Prostate gland (tissue), 2 donors: ENCODE results near the gene ZNF526. TPM values are rescaled to one million over a fixed set of nuclear protein-coding genes. Genes with fewer than 3 reads are reported as not detected.

Source experiments
- DNase-seq: peaks from one replicate; pipeline ENCODE4 v3.0.0-alpha.2; 2019; ENCODE audit warnings: low spot score
- H3K27ac ChIP-seq, 2 donors: fragments of 200-600 bp; sonication (generic); 2 replicates each; pipeline ENCODE4 v1.5.1; 2017 to 2019
- H3K27me3 ChIP-seq: fragments of 200-600 bp; sonication (generic); replicated peaks from 2 replicates; pipeline ENCODE4 v1.5.1; 2019; ENCODE audit not compliant: insufficient read depth
- H3K36me3 ChIP-seq, 2 donors: fragments of 200-600 bp; sonication (generic); 1 replicate in 1 of 2; 2 replicates in 1 of 2; pipeline versions ENCODE4 v1.5.1 to v1.8.1; 2017 to 2019
- H3K4me1 ChIP-seq: fragments of 200-600 bp; sonication (generic); replicated peaks from 2 replicates; pipeline ENCODE4 v1.5.1; 2019
- H3K4me3 ChIP-seq, 2 donors: fragments of 200-600 bp; sonication (generic); 2 replicates each; pipeline ENCODE4 v1.5.1; 2017 to 2019
- H3K9me3 ChIP-seq: fragments of 200-600 bp; sonication (generic); 2 replicates; pipeline ENCODE4 v1.5.1; 2017
- POLR2A ChIP-seq: fragments of 450-650 bp; IDR thresholded peaks from one replicate; pipeline ENCODE4 v1.6.1; 2016; ENCODE audit warnings: antibody characterized with exemption, mild to moderate bottlenecking
- POLR2AphosphoS5 ChIP-seq: sonication (generic); formaldehyde crosslinking; IDR thresholded peaks from one replicate; pipeline ENCODE4 v1.6.1; 2017; ENCODE audit warnings: antibody characterized with exemption
- WGBS: methylation state at CpG from one replicate; pipeline ENCODE4 v1.1.5; 2018; 5-methylcytosine and 5-hydroxymethylcytosine counted together
- intact Hi-C: fragments of 100-400 bp; cut with DNase I; formaldehyde crosslinking; loops from one replicate; pipeline ENCODE4 v1.14.2; 2022
- total RNA-seq, 2 donors: library from RNA; depleted of rRNA; stranded (reverse); fragments of >200 nt; gene quantifications; one replicate each; pipeline ENCODE4 v1.1.0, GENCODE V29; 2016
- TF ChIP-seq, protein P1 (sequence below), 4 experiments: fragments of 200-600 bp in 2 of 4; fragments of 450-650 bp in 2 of 4; sonication (generic) in 2 of 4; IDR thresholded peaks; 1 replicate in 3 of 4; 2 replicates in 1 of 4; pipeline ENCODE4 v1.5.1; 2016 to 2019; ENCODE audit warnings: antibody characterized with exemption in 4 of 4, mild to moderate bottlenecking in 2 of 4, moderate library complexity in 2 of 4

The ZNF526 gene
- total RNA-seq, 2 donors from 2014 or later: 8.2 to 14.1 TPM

GRCh38 chr19:42268142-42268703 lies 48.1 kb downstream of the ZNF526 start:
- Histone ChIP-seq H3K4me1 (peaks cover 5% of the 10 kb centered on the region), H3K9me3 (no peaks in the 10 kb centered on the region), H3K27me3 (no peaks in the 10 kb centered on the region), H3K4me3 (peak overlapping the region; percentile 61 to 80), H3K27ac (peak overlapping the region; percentile 97 to 99), H3K36me3 (peaks cover 7 to 9% of the 10 kb centered on the region in 2 donors)
- intact Hi-C loops: loop anchor here (1.0 to 2.0 kb wide), 2 partner anchors 13 to 15 kb away; partner anchors contain the start of gene ERF
- peak; percentile 100 for DNase-seq
- WGBS: 0% methylated on average over 40 of the region's 46 CpGs
- TF ChIP-seq POLR2A (peak; percentile 97), POLR2AphosphoS5 (peak; percentile 100)
- TF ChIP-seq, protein P1, sequence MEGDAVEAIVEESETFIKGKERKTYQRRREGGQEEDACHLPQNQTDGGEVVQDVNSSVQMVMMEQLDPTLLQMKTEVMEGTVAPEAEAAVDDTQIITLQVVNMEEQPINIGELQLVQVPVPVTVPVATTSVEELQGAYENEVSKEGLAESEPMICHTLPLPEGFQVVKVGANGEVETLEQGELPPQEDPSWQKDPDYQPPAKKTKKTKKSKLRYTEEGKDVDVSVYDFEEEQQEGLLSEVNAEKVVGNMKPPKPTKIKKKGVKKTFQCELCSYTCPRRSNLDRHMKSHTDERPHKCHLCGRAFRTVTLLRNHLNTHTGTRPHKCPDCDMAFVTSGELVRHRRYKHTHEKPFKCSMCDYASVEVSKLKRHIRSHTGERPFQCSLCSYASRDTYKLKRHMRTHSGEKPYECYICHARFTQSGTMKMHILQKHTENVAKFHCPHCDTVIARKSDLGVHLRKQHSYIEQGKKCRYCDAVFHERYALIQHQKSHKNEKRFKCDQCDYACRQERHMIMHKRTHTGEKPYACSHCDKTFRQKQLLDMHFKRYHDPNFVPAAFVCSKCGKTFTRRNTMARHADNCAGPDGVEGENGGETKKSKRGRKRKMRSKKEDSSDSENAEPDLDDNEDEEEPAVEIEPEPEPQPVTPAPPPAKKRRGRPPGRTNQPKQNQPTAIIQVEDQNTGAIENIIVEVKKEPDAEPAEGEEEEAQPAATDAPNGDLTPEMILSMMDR (IDR thresholded peaks at IDR 0.05): peak in 2 of 4 experiments; percentile 37 to 56

GRCh38 chr19:42268704-42269477 lies 48.8 kb downstream of the ZNF526 start, which contains the start of gene CIC:
CIC (plus strand) TSS chr19:42269252; CDS start chr19:42271784, 2,532 bp downstream.
- peaks cover 11 to 15% of the 10 kb centered on the region in 2 donors for H3K36me3 ChIP-seq
- TF ChIP-seq, protein P1 (IDR thresholded peaks at IDR 0.05): no peak
- TF ChIP-seq POLR2A: peak; percentile 58
- TF ChIP-seq POLR2AphosphoS5: peak; percentile 92
- no peaks in the 10 kb centered on the region for H3K27me3 ChIP-seq
- no peaks in the 10 kb centered on the region for H3K9me3 ChIP-seq
- peak; percentile 100 for DNase-seq
- H3K27ac ChIP-seq: peak within 1 kb of the TSS; percentile 97 to 99
- peak within 1 kb of the TSS; percentile 61 to 80 for H3K4me3 ChIP-seq
- peaks cover 5% of the 10 kb centered on the region for H3K4me1 ChIP-seq
- intact Hi-C loops: loop anchor here (1.0 to 2.0 kb wide), 2 partner anchors 14 kb away; partner anchors contain the start of gene ERF
- under 1% methylated on average over 51 of the region's 52 CpGs for WGBS

- TF ChIP-seq, protein P1 (IDR thresholded peaks at IDR 0.05): no peak
- TF ChIP-seq POLR2AphosphoS5 (no peak), POLR2A (no peak)
- no peaks in the 10 kb centered on the region for H3K9me3 ChIP-seq
- peaks cover 15 to 17% of the 10 kb centered on the region in 2 donors for H3K36me3 ChIP-seq
- peak overlapping the region; percentile 95 to 99 for H3K27ac ChIP-seq
- H3K4me3 ChIP-seq: peak overlapping the region; percentile 60 to 67
- DNase-seq: no peak
- 29% methylated on average over 10 of the region's 10 CpGs for WGBS
- peaks cover 10% of the 10 kb centered on the region for H3K4me1 ChIP-seq
- H3K27me3 ChIP-seq: no peaks in the 10 kb centered on the region
- intact Hi-C loops: loop anchor here (2.0 kb wide), 1 partner anchor 13 kb away; no protein-coding TSS in a partner anchor
These were observed 49.6 kb downstream of the ZNF526 start for GRCh38 chr19:42269478-42270345.

GRCh38 chr19:42270346-42271044 lies 50.4 kb downstream of the ZNF526 start:
- Histone ChIP-seq H3K9me3 (no peaks in the 10 kb centered on the region), H3K27me3 (no peaks in the 10 kb centered on the region), H3K27ac (peak overlapping the region; percentile 95 to 99), H3K4me3 (peak overlapping the region; percentile 60 to 67), H3K4me1 (peaks cover 10% of the 10 kb centered on the region), H3K36me3 (peaks cover 15 to 17% of the 10 kb centered on the region in 2 donors)
- DNase-seq: peak; percentile 70
- 8% methylated on average over 18 of the region's 18 CpGs for WGBS
- peak; percentile 48 for TF ChIP-seq POLR2A
- TF ChIP-seq POLR2AphosphoS5: peak; percentile 79
- TF ChIP-seq, protein P1 (IDR thresholded peaks at IDR 0.05): peak in 1 of 4 experiments; percentile 6
- intact Hi-C loops: no loop called here
